ENCODE measurements around the gene CAPN1. TPM values are rescaled to one million over a fixed set of nuclear protein-coding genes. Genes with fewer than 3 reads are reported as not detected.

Gene CAPN1
- total and polyA plus RNA-seq, 2 donors (not counting 1 experiment from before 2014, with no cell fraction given): 70.3 to 94.5 TPM

DNA sequence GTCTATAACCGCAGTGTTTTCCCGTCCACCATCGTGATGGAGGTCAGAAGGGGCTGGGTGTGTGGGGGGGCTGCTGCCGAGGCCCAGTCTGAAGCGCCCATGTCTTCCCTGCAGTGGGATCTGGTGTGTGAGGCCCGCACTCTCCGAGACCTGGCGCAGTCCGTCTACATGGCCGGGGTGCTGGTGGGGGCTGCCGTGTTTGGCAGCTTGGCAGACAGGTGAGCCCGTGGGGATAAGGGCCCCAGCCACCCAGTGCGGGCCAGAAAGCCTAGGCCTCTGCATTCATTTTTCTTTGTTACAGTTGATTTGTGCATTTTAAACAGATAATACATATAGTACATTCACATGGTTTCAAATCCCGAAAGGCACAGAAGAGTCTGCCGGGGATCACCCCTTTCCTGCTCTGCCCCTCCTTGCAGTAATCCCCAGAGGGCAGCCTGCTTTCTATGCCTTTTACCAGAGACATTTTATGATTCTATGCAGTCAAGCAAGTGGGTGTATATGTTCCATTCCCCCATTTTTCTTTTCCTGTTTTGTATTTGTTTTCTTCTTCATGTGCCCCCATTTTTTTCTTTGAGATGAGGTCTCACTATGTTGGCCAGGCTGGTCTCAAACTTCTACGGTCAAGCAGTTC, 32.6 kb downstream of the CAPN1 start:
- no peaks in the 10 kb centered on the region for H3K9me3 ChIP-seq (ENCODE audit: control insufficient read depth, insufficient read depth, low read depth, low read length)
- TF ChIP-seq, protein P1, sequence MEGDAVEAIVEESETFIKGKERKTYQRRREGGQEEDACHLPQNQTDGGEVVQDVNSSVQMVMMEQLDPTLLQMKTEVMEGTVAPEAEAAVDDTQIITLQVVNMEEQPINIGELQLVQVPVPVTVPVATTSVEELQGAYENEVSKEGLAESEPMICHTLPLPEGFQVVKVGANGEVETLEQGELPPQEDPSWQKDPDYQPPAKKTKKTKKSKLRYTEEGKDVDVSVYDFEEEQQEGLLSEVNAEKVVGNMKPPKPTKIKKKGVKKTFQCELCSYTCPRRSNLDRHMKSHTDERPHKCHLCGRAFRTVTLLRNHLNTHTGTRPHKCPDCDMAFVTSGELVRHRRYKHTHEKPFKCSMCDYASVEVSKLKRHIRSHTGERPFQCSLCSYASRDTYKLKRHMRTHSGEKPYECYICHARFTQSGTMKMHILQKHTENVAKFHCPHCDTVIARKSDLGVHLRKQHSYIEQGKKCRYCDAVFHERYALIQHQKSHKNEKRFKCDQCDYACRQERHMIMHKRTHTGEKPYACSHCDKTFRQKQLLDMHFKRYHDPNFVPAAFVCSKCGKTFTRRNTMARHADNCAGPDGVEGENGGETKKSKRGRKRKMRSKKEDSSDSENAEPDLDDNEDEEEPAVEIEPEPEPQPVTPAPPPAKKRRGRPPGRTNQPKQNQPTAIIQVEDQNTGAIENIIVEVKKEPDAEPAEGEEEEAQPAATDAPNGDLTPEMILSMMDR (conservative IDR thresholded peaks at IDR 0.05 in 1 of 2, IDR thresholded peaks at IDR 0.05 in 1 of 2; ENCODE audit: low read depth in 1 of 2, low read length in 2 of 2): no peak
- no peak for TF ChIP-seq EZH2 (IDR thresholded peaks at IDR 0.05; ENCODE audit: low read length, missing control alignments)
- no peaks in the 10 kb centered on the region for H4K20me1 ChIP-seq (ENCODE audit: control insufficient read depth, extremely low read depth, insufficient read depth, low read length)
- no peaks in the 10 kb centered on the region for H3K79me2 ChIP-seq (ENCODE audit: control insufficient read depth, insufficient read depth, low read length)
- peaks cover 10% of the 10 kb centered on the region for H3K36me3 ChIP-seq (ENCODE audit: control insufficient read depth, insufficient read depth, low read length)
- no peaks in the 10 kb centered on the region for H3K4me1 ChIP-seq (ENCODE audit: control insufficient read depth, extremely low read depth, insufficient read depth, low read length)
- H3K4me3 ChIP-seq (replicated peaks in 1 of 4; ENCODE audit: control extremely low read depth in 1 of 4, insufficient read depth in 1 of 4, low read depth in 3 of 4, low read length in 4 of 4): no peak overlapping the region
- H3K27ac ChIP-seq (ENCODE audit: insufficient read depth, low read length): no peak overlapping the region
- DNase-seq (ENCODE audit: low read depth in 2 of 2): no peak
- H3K4me2 ChIP-seq (ENCODE audit: extremely low read depth, insufficient read depth, low read length): no peak overlapping the region
- H3K9ac ChIP-seq (ENCODE audit: insufficient read depth, low read length): no peak overlapping the region
- no peak overlapping the region for H2AFZ ChIP-seq (ENCODE audit: low read length)
- no peaks in the 10 kb centered on the region for H3K27me3 ChIP-seq (ENCODE audit: control insufficient read depth, insufficient read depth, low read length)

DNA sequence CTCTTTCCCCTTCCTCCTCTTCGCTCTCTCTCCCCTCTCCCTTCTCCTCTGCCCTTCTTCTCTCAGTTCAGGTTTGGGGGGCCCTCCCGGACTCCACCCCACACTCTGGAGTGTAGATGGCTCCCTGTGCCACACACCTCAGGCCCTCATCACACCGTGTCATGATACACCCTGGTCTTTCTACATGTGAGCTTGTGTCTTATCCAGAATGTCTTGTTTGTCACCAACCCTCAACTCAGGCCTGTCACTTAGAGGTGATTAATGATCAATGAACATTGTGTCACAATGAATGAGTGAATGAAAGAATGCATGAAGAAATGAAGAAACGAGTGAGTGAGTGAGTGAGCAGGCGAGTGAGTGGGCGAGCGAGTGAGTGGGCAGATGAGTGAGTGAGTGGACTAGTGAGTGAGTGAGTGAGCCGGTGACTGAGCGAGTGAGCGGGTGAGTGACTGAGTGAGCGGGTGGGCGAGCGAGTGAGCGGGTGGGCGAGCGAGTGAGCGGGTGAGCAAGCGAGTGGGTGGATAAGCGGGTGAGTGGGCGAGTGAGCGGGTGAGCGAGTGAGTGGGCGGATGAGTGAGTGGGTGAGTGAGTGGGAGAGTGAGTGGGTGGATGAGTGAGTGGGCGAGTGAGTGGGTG, 33.8 kb downstream of the CAPN1 start:
- H3K36me3 ChIP-seq (ENCODE audit: control insufficient read depth, insufficient read depth, low read length): peaks cover 4% of the 10 kb centered on the region
- H3K9ac ChIP-seq (ENCODE audit: insufficient read depth, low read length): no peak overlapping the region
- H3K4me1 ChIP-seq (ENCODE audit: control insufficient read depth, extremely low read depth, insufficient read depth, low read length): no peaks in the 10 kb centered on the region
- no peak for DNase-seq (ENCODE audit: low read depth in 2 of 2)
- no peak overlapping the region for H3K4me2 ChIP-seq (ENCODE audit: extremely low read depth, insufficient read depth, low read length)
- no peaks in the 10 kb centered on the region for H3K27me3 ChIP-seq (ENCODE audit: control insufficient read depth, insufficient read depth, low read length)
- H2AFZ ChIP-seq (ENCODE audit: low read length): no peak overlapping the region
- no peak overlapping the region for H3K4me3 ChIP-seq (replicated peaks in 1 of 4; ENCODE audit: control extremely low read depth in 1 of 4, insufficient read depth in 1 of 4, low read depth in 3 of 4, low read length in 4 of 4)
- no peak overlapping the region for H3K27ac ChIP-seq (ENCODE audit: insufficient read depth, low read length)
- H3K79me2 ChIP-seq (ENCODE audit: control insufficient read depth, insufficient read depth, low read length): no peaks in the 10 kb centered on the region
- no peaks in the 10 kb centered on the region for H3K9me3 ChIP-seq (ENCODE audit: control insufficient read depth, insufficient read depth, low read depth, low read length)
- no peaks in the 10 kb centered on the region for H4K20me1 ChIP-seq (ENCODE audit: control insufficient read depth, extremely low read depth, insufficient read depth, low read length)
- TF ChIP-seq, protein P1 (conservative IDR thresholded peaks at IDR 0.05 in 1 of 2, IDR thresholded peaks at IDR 0.05 in 1 of 2; ENCODE audit: low read depth in 1 of 2, low read length in 2 of 2): no peak
- no peak for TF ChIP-seq EZH2 (IDR thresholded peaks at IDR 0.05; ENCODE audit: low read length, missing control alignments)

DNA sequence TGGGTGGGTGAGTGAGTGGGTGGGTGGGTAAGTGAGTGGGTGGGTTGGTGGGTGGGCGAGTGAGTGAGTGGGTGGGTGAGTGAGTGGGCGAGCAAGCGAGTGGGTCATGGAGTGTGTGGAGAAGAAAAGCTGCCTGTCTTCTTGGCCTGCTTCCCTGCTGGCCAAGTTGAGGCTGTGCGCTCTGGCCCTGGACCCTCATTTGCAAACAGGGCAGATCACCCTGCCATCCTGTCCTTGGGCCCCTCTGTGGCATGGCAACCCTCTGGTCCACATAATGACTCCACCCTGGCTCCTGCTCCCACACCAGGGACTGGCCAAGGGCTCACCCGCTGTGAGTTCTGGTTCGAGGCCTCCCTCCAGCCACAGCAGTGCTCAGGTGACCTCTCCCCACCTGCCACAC, 35.1 kb downstream of the CAPN1 start:
- no peaks in the 10 kb centered on the region for H3K79me2 ChIP-seq (ENCODE audit: control insufficient read depth, insufficient read depth, low read length)
- no peak overlapping the region for H3K4me2 ChIP-seq (ENCODE audit: extremely low read depth, insufficient read depth, low read length)
- H3K27ac ChIP-seq (ENCODE audit: insufficient read depth, low read length): no peak overlapping the region
- no peaks in the 10 kb centered on the region for H4K20me1 ChIP-seq (ENCODE audit: control insufficient read depth, extremely low read depth, insufficient read depth, low read length)
- no peaks in the 10 kb centered on the region for H3K36me3 ChIP-seq (ENCODE audit: control insufficient read depth, insufficient read depth, low read length)
- no peak overlapping the region for H3K4me3 ChIP-seq (replicated peaks in 1 of 4; ENCODE audit: control extremely low read depth in 1 of 4, insufficient read depth in 1 of 4, low read depth in 3 of 4, low read length in 4 of 4)
- H2AFZ ChIP-seq (ENCODE audit: low read length): no peak overlapping the region
- no peaks in the 10 kb centered on the region for H3K4me1 ChIP-seq (ENCODE audit: control insufficient read depth, extremely low read depth, insufficient read depth, low read length)
- DNase-seq (ENCODE audit: low read depth in 2 of 2): no peak
- no peaks in the 10 kb centered on the region for H3K27me3 ChIP-seq (ENCODE audit: control insufficient read depth, insufficient read depth, low read length)
- H3K9ac ChIP-seq (ENCODE audit: insufficient read depth, low read length): no peak overlapping the region
- TF ChIP-seq, protein P1 (conservative IDR thresholded peaks at IDR 0.05 in 1 of 2, IDR thresholded peaks at IDR 0.05 in 1 of 2; ENCODE audit: low read depth in 1 of 2, low read length in 2 of 2): no peak
- no peak for TF ChIP-seq EZH2 (IDR thresholded peaks at IDR 0.05; ENCODE audit: low read length, missing control alignments)
- H3K9me3 ChIP-seq (ENCODE audit: control insufficient read depth, insufficient read depth, low read depth, low read length): no peaks in the 10 kb centered on the region
